GM19324 (cell line): ENCODE measurements around the gene IL1A.

Experiments used
- ATAC-seq: cut with Tn5 transposase; IDR thresholded peaks from one replicate; pipeline ENCODE4 v1.9.1; 2021; ENCODE audit warnings: mild to moderate bottlenecking, moderate library complexity; ENCODE audit not compliant: unreplicated experiment, low FRiP score

The IL1A gene

DNA sequence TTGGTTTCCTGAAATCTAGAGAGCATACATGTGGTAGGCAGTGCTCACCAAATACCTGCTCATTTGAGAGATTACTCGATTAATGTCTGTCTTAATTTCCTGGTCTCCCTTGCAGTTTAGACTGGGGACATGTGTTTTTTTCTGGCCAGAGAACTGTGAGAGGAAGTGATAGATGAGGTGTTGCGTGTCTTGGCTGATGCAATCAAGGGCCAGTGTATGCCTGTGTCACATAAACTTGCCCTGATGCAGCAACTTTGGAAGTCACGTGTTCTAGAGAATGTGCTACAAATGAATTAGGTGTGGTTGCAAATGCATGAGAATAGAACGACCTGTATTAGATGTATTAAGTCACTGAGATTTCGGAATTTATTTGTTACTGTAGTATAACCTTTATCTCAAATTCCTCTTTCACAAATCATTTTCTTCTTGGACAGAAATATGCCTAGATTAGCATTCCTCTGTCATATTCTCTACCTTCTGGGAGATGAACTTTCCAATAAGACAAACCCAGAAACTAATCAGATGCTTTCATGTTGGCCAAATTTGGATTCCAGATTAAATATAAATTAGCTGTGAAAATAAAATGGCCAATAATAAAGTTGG lies 9.9 kb upstream of the IL1A start:
- no peak for ATAC-seq

- ATAC-seq: no peak
Measured at GRCh38 chr2:112793449-112793978, 9.2 kb upstream of the IL1A start.

- ATAC-seq: no peak
Measured at GRCh38 chr2:112792419-112792818, 8.1 kb upstream of the IL1A start.

- ATAC-seq: no peak
Measured at GRCh38 chr2:112791693-112792230, 7.5 kb upstream of the IL1A start.

- ATAC-seq: no peak
Measured at GRCh38 chr2:112791019-112791418, 6.7 kb upstream of the IL1A start.

DNA sequence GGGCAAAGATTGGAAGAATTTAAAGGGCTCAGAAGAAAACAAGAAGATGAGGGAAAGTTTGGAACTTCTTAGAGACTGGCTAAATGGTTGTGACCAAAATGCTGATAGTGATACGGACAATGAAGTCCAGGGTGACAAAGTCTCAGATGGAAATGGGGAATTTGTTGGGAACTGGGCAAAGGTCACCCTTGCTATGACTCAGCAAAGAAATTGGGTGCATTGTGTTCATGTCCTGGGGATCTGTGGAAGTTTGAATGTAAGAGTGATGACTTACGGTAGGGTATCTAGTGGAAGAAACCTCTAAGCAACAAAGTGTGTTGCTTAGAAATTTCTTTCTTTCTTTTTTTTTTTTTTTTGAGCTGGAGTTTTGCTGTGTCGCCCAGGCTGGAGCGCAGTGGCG lies 6.0 kb upstream of the IL1A start:
- ATAC-seq: no peak

- ATAC-seq: no peak
Measured at GRCh38 chr2:112789186-112789585, 4.9 kb upstream of the IL1A start.

DNA sequence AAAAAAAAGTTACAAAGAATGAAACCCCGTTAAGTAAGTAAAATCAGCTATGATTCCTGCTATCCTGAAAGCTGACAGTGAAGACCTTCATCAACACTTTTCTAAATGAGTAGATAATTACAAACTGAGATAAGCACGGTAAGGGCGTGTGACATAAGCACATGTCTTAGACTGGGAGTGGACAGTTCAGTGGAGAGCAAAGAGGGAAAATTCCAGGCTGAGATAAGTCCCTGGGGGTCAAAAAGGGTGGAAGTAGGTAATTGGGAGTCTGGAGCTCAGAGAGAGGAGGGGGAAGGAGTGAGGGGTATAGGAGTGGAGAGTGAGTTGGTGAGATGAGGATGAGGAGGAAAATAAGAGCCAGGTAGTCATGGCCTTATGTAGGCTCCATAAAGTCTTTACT lies 4.4 kb upstream of the IL1A start:
- ATAC-seq: no peak

GRCh38 chr2:112787729-112788393 lies 3.6 kb upstream of the IL1A start:
- ATAC-seq: no peak

GRCh38 chr2:112787294-112787693 lies 3.0 kb upstream of the IL1A start:
- no peak for ATAC-seq

DNA sequence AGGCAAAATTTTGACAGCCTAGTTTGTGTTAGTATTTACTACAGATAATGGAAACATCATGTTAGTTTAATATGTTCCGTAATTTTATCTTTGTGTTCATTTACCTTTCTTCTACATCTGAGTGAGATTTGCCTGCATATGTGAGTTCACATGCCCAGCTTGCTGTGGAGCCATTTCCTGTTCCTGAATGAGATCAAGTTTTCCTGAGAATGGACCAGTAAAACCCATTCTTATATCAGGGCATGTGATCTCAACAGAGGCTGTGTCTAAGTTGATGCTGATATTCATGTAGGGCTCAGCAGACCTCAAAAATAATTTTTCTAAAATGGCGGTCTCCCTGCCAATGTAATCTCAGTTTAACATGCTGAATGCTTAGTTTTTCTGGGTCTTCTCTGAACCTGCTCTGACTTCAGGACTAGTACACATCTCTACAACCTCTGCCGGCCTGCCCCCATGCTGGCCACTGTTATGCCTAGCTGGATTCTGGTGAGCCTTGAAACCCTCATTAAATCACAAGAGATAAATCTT lies 1.0 kb downstream of the IL1A start:
- no peak for ATAC-seq

DNA sequence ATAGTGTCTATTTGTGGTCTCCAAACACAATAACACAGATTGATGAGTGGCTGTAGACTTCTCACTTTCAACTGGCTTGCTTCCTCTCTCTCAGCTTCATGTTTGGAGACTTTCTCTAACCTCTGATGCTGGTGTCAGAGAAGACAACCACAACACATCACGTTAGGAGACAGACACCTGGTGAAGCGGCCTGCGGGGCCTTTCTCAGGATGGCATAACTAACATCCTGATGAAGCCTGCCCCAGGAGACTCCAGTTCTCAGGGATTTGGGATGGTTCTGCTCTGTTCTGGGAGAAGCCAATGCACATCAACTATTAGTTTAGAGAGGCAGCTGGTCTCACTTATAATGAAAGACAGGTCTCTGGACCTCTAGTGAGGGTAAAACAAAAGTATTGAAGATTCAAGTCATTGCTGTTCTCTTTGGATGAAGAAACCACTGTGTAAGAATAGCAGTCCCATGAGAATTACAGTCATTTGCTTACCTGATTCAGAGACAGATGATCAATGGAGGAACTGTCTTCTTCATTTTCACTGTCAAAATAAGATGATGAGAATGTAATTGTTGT lies 2.0 kb downstream of the IL1A start:
- peak; percentile 84 for ATAC-seq

GRCh38 chr2:112779598-112779997 lies 4.7 kb downstream of the IL1A start:
- ATAC-seq: no peak

DNA sequence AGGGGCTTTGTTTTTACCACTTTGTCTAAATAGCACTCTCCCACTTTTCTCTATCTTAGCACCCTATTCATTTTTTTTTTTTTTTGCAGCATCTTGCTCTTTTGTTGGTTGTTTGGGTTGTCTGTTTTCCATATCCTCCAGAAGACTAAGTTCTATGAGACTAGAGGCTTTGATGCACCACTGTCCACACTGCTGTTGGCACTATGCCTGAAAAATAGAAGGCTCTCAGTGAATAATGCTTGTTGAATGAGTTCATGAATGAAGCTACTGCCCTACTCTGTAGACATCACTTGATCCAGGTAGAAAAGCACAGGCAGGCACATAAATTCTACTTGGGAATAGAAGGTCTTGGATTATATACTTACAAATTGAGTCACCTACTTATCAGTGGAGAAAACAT lies 7.3 kb downstream of the IL1A start:
- no peak for ATAC-seq

GRCh38 chr2:112776113-112776512 lies 8.2 kb downstream of the IL1A start:
- ATAC-seq: no peak

DNA sequence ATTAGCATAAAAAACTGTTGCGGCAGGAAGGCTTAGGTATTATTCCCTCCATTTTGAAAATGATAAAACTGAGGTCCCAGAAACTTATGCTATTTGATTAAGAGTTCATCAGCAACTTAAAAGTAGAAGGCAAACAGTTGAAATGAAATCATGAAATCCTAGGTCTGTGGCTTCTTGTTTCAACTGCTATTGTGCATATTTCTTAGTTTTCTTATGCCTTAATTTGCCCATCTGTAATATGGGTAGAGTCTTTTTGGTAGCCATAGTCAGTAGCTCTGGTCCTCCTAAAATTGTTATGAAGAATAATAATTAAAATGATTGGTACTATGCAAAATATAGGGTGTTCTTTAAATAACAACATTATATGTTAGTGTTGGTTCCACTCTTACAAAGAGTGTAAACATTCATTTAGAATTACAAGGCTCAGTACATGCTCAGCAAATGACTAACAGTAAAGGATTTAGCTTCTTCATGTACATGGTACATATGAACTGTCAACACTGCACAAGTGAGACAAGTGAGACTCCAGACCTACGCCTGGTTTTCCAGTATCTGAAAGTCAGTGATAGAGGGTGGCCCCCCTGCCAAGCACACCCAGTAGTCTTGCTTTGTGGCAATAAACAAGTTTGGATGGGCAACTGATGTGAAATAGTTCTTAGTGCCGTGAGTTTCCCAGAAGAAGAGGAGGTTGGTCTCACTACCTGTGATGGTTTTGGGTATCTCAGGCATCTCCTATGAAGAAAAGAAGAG lies 9.6 kb downstream of the IL1A start:
- ATAC-seq: no peak

GRCh38 chr2:112773556-112773955 lies 10.7 kb downstream of the IL1A start:
- no peak for ATAC-seq

DNA sequence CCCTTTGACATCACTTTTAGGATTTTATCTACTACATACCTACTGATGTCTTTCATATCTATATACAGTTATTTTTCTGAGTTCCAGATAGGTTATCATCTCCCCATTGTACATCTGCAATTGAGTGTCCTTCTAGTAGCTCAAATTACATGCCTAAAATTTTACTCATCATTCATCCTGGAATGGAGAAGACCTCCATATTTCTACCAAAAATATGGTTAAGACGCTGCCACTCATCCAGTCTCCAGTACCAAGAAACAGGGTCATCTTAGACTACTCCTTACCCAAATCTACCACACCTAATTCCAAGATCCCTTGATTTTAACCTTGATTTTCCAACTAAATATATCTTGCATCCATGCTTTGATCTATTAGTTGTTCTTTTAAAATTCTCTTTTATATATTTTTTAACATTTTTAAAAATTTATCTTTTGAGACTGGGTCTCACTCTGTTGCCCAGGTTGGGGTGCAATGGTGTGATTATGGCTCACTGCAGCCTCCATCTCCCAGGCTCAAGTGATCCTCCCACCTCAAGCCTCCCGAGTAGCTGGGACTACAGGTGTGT lies 11.3 kb downstream of the IL1A start:
- ATAC-seq: no peak

DNA sequence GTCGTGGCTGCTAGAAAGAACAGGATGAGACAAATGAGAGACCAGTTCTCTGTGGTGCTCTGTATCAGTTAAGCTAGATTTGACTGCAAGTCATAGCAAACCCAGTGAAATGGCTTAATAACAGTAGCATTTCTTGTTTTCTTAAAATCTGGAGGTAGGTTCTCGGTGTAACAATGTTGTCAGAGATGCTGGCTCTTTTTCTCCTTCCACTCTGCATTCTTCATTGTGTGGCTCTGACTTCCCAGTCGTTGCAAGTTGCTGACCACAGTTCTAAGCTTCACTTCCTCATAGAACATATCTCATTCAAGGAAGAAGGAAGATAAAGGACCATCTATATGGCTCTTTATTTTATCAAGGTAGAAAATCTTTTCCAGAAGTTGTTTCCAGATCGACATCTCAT lies 12.0 kb downstream of the IL1A start:
- ATAC-seq: no peak

DNA sequence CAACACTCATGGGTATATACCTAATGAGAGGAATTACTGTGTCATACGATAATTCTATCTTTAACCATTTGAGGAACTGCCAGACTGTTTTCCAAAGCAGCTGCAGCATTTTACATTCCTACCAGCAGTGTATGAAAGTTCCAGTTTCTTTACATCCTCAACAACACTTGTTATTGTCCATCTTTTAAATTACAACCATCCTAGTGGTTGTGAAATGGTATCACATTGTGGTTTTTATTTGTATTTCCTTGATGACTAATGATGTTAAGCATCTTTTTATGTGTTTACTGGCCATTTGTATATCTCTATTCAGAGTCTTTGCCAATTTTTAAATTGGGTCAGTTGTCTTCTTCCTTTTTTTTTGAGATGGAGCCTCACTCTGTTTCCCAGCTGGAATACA lies 15.9 kb downstream of the IL1A start:
- ATAC-seq: no peak
